Fibroblast of mammary gland (primary cell): Measurements from ENCODE around the gene VOPP1.

Experiments used
- DNase-seq: peaks from one replicate; pipeline ENCODE4 v3.0.0-alpha.2; 2010; ENCODE audit warnings: low read depth
- H3K4me3 ChIP-seq: 2 replicates; pipeline ENCODE4 v1.5.1; 2011; ENCODE audit warnings: low read depth, mild to moderate bottlenecking, low read length, moderate library complexity; ENCODE audit not compliant: control insufficient read depth
- CTCF ChIP-seq: conservative IDR thresholded peaks from 2 replicates; pipeline ENCODE4 v1.5.1; 2011; ENCODE audit warnings: low read depth, low read length, inconsistent platforms; ENCODE audit not compliant: control insufficient read depth, insufficient read depth

VOPP1 gene

DNA sequence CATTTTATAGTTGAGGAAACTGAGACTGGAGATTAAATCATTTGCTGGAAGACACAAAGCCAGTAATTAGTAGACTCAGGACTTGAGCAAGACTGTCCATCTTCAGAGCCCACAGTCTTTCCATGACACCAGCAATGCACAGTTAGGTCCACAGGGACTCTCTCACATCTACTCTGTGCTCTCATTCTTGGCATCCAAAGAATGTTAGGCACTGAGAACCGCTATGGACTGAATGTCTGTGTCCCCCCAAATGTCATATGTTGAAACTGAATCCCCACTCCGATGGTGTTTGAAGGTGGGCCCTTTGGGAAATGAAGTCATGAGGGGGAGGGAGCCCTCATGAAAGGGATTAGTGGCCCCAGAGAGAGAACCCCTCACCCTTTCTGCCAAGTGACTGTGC is 106.6 kb downstream of the VOPP1 start:
- TF ChIP-seq CTCF: no peak
- H3K4me3 ChIP-seq: no peak overlapping the region
- no peak for DNase-seq

DNA sequence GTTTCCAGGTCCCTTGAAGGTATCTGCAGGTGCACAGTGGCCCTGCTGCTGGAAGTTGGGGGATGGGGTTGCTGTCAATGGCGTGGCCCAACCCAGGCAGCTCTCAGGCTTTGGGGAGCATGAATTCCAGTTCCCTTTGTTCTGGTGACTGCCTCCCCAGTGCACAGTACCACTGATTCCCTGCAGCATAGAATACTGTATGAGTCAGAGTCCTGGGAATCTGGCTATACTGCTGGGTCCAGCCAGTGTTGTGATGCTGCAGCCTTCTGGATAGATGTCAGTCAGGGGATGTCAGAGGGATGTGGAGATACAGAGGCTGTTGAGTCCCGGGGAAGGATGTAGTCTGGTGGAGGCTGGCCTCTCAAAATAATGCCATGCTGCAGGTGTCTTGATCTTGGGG is 107.9 kb downstream of the VOPP1 start:
- no peak for DNase-seq
- H3K4me3 ChIP-seq: no peak overlapping the region
- TF ChIP-seq CTCF: no peak

DNA sequence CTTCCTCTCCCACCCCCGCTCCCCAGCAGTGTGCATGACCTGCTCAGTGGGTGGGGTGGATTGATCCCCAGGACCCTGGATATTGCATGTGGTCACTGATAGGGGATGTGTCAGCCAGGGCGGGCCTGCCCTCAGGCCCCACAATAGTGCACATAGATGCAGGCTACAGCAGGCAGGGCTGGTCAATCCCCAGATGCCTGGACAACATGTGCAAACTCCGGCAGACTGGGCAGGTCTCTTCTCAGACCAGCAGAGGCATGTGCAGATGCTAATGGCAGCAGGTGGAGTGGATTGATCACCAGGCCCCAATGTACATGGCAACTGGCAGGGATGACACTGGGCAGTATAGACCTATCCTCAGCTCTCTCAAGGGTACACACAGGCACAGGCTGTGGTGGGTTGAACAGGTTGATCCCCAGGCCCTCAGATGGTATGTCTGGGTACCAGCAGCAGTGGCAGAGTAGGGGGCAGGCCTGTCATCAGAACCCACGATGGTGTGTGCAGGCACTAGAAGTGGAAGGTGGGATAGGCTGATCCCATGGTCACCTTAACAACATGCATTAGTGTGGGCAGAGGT is 108.5 kb downstream of the VOPP1 start:
- TF ChIP-seq CTCF: no peak
- no peak overlapping the region for H3K4me3 ChIP-seq
- DNase-seq: no peak

- TF ChIP-seq CTCF: no peak
- no peak overlapping the region for H3K4me3 ChIP-seq
- DNase-seq: no peak
Observed at GRCh38 chr7:55458351-55458750, 114.0 kb downstream of the VOPP1 start.

- H3K4me3 ChIP-seq: no peak overlapping the region
- no peak for TF ChIP-seq CTCF
- DNase-seq: no peak
Observed at GRCh38 chr7:55457801-55458200, 114.5 kb downstream of the VOPP1 start.

GRCh38 chr7:55452971-55453370 is 119.3 kb downstream of the VOPP1 start:
- TF ChIP-seq CTCF: no peak
- H3K4me3 ChIP-seq: no peak overlapping the region
- no peak for DNase-seq

GRCh38 chr7:55449992-55450535 is 122.2 kb downstream of the VOPP1 start:
- no peak for TF ChIP-seq CTCF
- no peak overlapping the region for H3K4me3 ChIP-seq
- DNase-seq: no peak
